HepG2 (cell line): Measurements from ENCODE around the gene LIM2. TPM values are rescaled to one million over a fixed set of nuclear protein-coding genes. Genes with fewer than 3 reads are reported as not detected.
A peak's percentile ranks its signal among the peaks of the same experiment; 100 is the strongest.

Experiments
- AKAP8 ChIP-seq: sonication (generic); formaldehyde crosslinking; IDR thresholded peaks from 2 replicates; pipeline ENCODE4 v1.5.1; 2020; ENCODE audit warnings: mild to moderate bottlenecking, missing genetic modification reagents
- ATF7 ChIP-seq, 2 experiments: fragments of 450-650 bp in 1 of 2; sonication (generic) in 1 of 2; formaldehyde crosslinking in 1 of 2; IDR thresholded peaks; 2 replicates each; pipeline versions ENCODE4 v1.4.0 to v1.6.1; 2016 to 2020; ENCODE audit warnings: antibody characterized with exemption in 1 of 2, mild to moderate bottlenecking in 1 of 2, missing genetic modification reagents in 1 of 2
- EZH2 ChIP-seq: conservative IDR thresholded peaks from 2 replicates; pipeline ENCODE4 v1.6.1; 2012; ENCODE audit warnings: mild to moderate bottlenecking, low read depth, low read length, moderate library complexity
- GZF1 ChIP-seq: sonication (generic); formaldehyde crosslinking; IDR thresholded peaks from 2 replicates; pipeline ENCODE4 v1.5.1; 2020; ENCODE audit warnings: mild to moderate bottlenecking, missing genetic modification reagents
- HES4 ChIP-seq: sonication (generic); formaldehyde crosslinking; IDR thresholded peaks from 2 replicates; pipeline ENCODE4 v1.9.0; 2021; ENCODE audit warnings: mild to moderate bottlenecking, missing genetic modification reagents, borderline replicate concordance
- IKZF4 ChIP-seq: sonication (generic); formaldehyde crosslinking; IDR thresholded peaks from 2 replicates; pipeline ENCODE4 v1.5.1; 2020; ENCODE audit warnings: borderline replicate concordance, mild to moderate bottlenecking, low read depth, missing genetic modification reagents; ENCODE audit errors: not compliant biosample characterization
- KLF12 ChIP-seq: sonication (generic); formaldehyde crosslinking; IDR thresholded peaks from 2 replicates; pipeline ENCODE4 v1.4.0; 2020; ENCODE audit warnings: missing genetic modification reagents, borderline replicate concordance
- MBD4 ChIP-seq: IDR thresholded peaks from 2 replicates; pipeline ENCODE4 v1.6.1; 2012; ENCODE audit warnings: low read length, inconsistent platforms, borderline replicate concordance
- NBN ChIP-seq: fragments of 450-650 bp; conservative IDR thresholded peaks from 2 replicates; pipeline ENCODE4 v1.6.1; 2017
- NFIC ChIP-seq: IDR thresholded peaks from 2 replicates; pipeline ENCODE4 v1.6.1; 2012; ENCODE audit warnings: mild to moderate bottlenecking, low read length, inconsistent platforms
- NR2C2 ChIP-seq: sonication (generic); formaldehyde crosslinking; IDR thresholded peaks from 2 replicates; pipeline ENCODE4 v1.4.0; 2020; ENCODE audit warnings: missing genetic modification reagents, mild to moderate bottlenecking, moderate library complexity, borderline replicate concordance
- PCBP1 ChIP-seq: fragments of 200-400 bp; formaldehyde crosslinking; IDR thresholded peaks from 2 replicates; pipeline ENCODE4 v1.6.1; 2017; ENCODE audit warnings: mild to moderate bottlenecking, low read depth, low read length, borderline replicate concordance
- PTBP1 ChIP-seq: fragments of 200-400 bp; formaldehyde crosslinking; IDR thresholded peaks from 2 replicates; pipeline ENCODE4 v1.6.1; 2018; ENCODE audit warnings: low read length, low read depth; ENCODE audit not compliant: poor library complexity, severe bottlenecking
- REXO4 ChIP-seq: sonication (generic); formaldehyde crosslinking; IDR thresholded peaks from 2 replicates; pipeline ENCODE4 v1.8.0; 2022; ENCODE audit warnings: missing genetic modification reagents, mild to moderate bottlenecking, borderline replicate concordance
- TMF1 ChIP-seq: sonication (generic); formaldehyde crosslinking; IDR thresholded peaks from 2 replicates; pipeline ENCODE4 v1.8.1; 2022; ENCODE audit warnings: low read depth, missing genetic modification reagents
- YEATS2 ChIP-seq: sonication (generic); formaldehyde crosslinking; IDR thresholded peaks from 2 replicates; pipeline ENCODE4 v1.4.0; 2020; ENCODE audit warnings: missing genetic modification reagents, borderline replicate concordance
- ZNF143 ChIP-seq: sonication (generic); formaldehyde crosslinking; IDR thresholded peaks from 2 replicates; pipeline ENCODE4 v1.4.0; 2020; ENCODE audit warnings: missing genetic modification reagents
- ZNF225 ChIP-seq: sonication (generic); formaldehyde crosslinking; IDR thresholded peaks from 2 replicates; pipeline ENCODE4 v1.4.0; 2020; ENCODE audit warnings: mild to moderate bottlenecking, missing genetic modification reagents
- ZNF235 ChIP-seq: sonication (generic); formaldehyde crosslinking; IDR thresholded peaks from 2 replicates; pipeline ENCODE4 v1.8.1; 2023; ENCODE audit warnings: mild to moderate bottlenecking, missing genetic modification reagents, borderline replicate concordance
- ZNF782 ChIP-seq: sonication (generic); formaldehyde crosslinking; IDR thresholded peaks from 2 replicates; pipeline ENCODE4 v1.4.0; 2020; ENCODE audit warnings: missing genetic modification reagents, mild to moderate bottlenecking, borderline replicate concordance
- polyA plus RNA-seq, 8 experiments: library from polyadenylated mRNA; depleted of rRNA in 3 of 8; stranded (reverse) in 7 of 8; unstranded in 1 of 8; fragments of >200 nt; fragmentation: Illumina TruSeq in 4 of 8; extraction: Trizol in 4 of 8; gene quantifications; 2 replicates each; pipeline versions ENCODE4 v1.2.1 to v1.2.3, GENCODE V29; 2011 to 2016; ENCODE audit warnings: low read depth in 4 of 8, missing spikeins in 1 of 8, mixed read lengths in 1 of 8; ENCODE audit not compliant: insufficient read depth in 1 of 8
- total RNA-seq, 5 experiments: library from RNA; depleted of rRNA; stranded (reverse); fragments of >200 nt; fragmentation: Illumina TruSeq; extraction: Trizol; gene quantifications; 2 replicates each; pipeline ENCODE4 v1.2.3, GENCODE V29; 2016; ENCODE audit warnings: low read depth in 1 of 5
- TF ChIP-seq, protein P1 (sequence below): sonication (generic); formaldehyde crosslinking; IDR thresholded peaks from 2 replicates; pipeline ENCODE4 v1.8.0; 2022; ENCODE audit warnings: missing genetic modification reagents, mild to moderate bottlenecking, borderline replicate concordance
- TF ChIP-seq, protein P2 (sequence below), 2 experiments: sonication (generic) in 1 of 2; formaldehyde crosslinking in 1 of 2; IDR thresholded peaks; 2 replicates each; pipeline versions ENCODE4 v1.4.0 to v1.6.1; 2016 to 2020; ENCODE audit warnings: borderline replicate concordance in 1 of 2, low read depth in 1 of 2, mild to moderate bottlenecking in 1 of 2, missing genetic modification reagents in 1 of 2
- TF ChIP-seq, protein P3 (sequence below): sonication (generic); formaldehyde crosslinking; IDR thresholded peaks from 2 replicates; pipeline ENCODE4 v1.8.0; 2022; ENCODE audit warnings: mild to moderate bottlenecking, missing genetic modification reagents, moderate library complexity
- TF ChIP-seq, protein P4 (sequence below): sonication (generic); formaldehyde crosslinking; IDR thresholded peaks from 2 replicates; pipeline ENCODE4 v1.4.0; 2020; ENCODE audit warnings: mild to moderate bottlenecking, missing genetic modification reagents

The LIM2 gene
- total and polyA plus RNA-seq, 2 of the 13 experiments (the other 11 are each of a cell fraction or from before 2014, with no cell fraction given), result 1.3 TPM; not detected in 1

DNA sequence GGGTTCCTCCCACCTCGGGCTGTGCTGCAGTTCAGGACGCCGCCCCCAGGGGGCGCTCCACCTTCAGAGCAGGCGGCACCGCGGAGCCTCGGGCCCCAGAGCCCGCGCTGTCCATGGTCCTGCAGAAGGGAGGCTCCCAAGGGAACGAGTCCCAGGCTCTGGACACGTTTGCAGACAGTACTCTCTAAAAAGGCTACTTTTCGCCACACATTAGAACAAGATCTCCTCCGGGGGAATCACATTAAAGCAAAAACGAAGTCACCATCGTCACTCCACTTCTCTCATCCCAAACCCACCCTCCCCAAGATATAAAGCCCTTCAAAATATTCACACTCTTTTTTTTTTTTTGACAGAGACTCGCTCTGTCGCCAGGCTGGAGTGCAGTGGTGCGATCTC is 34.3 kb upstream of the LIM2 start (continued):
- TF ChIP-seq, protein P1, sequence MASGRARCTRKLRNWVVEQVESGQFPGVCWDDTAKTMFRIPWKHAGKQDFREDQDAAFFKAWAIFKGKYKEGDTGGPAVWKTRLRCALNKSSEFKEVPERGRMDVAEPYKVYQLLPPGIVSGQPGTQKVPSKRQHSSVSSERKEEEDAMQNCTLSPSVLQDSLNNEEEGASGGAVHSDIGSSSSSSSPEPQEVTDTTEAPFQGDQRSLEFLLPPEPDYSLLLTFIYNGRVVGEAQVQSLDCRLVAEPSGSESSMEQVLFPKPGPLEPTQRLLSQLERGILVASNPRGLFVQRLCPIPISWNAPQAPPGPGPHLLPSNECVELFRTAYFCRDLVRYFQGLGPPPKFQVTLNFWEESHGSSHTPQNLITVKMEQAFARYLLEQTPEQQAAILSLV, result peak; percentile 77
- TF ChIP-seq, protein P2, sequence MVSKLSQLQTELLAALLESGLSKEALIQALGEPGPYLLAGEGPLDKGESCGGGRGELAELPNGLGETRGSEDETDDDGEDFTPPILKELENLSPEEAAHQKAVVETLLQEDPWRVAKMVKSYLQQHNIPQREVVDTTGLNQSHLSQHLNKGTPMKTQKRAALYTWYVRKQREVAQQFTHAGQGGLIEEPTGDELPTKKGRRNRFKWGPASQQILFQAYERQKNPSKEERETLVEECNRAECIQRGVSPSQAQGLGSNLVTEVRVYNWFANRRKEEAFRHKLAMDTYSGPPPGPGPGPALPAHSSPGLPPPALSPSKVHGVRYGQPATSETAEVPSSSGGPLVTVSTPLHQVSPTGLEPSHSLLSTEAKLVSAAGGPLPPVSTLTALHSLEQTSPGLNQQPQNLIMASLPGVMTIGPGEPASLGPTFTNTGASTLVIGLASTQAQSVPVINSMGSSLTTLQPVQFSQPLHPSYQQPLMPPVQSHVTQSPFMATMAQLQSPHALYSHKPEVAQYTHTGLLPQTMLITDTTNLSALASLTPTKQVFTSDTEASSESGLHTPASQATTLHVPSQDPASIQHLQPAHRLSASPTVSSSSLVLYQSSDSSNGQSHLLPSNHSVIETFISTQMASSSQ (IDR thresholded peaks at IDR 0.05; ENCODE audit: low read depth), result no peak
- TF ChIP-seq, protein P2 (CRISPR knock-in tag; IDR thresholded peaks at IDR 0.05; ENCODE audit: borderline replicate concordance), result peak; percentile 23; the same call in 1 of the 2 replicates
- peak; percentile 97 for TF ChIP-seq IKZF4 (CRISPR knock-in tag)
- peak; percentile 93; the same call in 1 of the 2 replicates for TF ChIP-seq ZNF235
- TF ChIP-seq PTBP1, result no peak
- peak; percentile 62; the same call in 1 of the 2 replicates for TF ChIP-seq REXO4 (CRISPR knock-in tag)
- TF ChIP-seq AKAP8 (CRISPR knock-in tag), result no peak
- no peak for TF ChIP-seq NBN
- TF ChIP-seq, protein P3, sequence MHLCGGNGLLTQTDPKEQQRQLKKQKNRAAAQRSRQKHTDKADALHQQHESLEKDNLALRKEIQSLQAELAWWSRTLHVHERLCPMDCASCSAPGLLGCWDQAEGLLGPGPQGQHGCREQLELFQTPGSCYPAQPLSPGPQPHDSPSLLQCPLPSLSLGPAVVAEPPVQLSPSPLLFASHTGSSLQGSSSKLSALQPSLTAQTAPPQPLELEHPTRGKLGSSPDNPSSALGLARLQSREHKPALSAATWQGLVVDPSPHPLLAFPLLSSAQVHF (CRISPR knock-in tag), result 0 out of 2 replicates have a peak, but pooled peaks have one; percentile 23
- TF ChIP-seq YEATS2 (CRISPR knock-in tag), result peak; percentile 78; the same call in 1 of the 2 replicates
- no peak for TF ChIP-seq MBD4
- peak; percentile 51; the same call in 1 of the 2 replicates for TF ChIP-seq ZNF143 (CRISPR knock-in tag)
- TF ChIP-seq HES4 (CRISPR knock-in tag), result peak; percentile 99
- peak; percentile 94 for TF ChIP-seq KLF12
- TF ChIP-seq EZH2, result no peak
- no peak for TF ChIP-seq ATF7 (IDR thresholded peaks at IDR 0.05)
- TF ChIP-seq ATF7 (CRISPR knock-in tag; IDR thresholded peaks at IDR 0.05), result no peak
- peak; percentile 90 for TF ChIP-seq ZNF782 (CRISPR knock-in tag)
- TF ChIP-seq NFIC, result no peak
- TF ChIP-seq ZNF225 (CRISPR knock-in tag), result peak; percentile 98
- peak; percentile 46; the same call in 1 of the 2 replicates for TF ChIP-seq NR2C2 (CRISPR knock-in tag)
- TF ChIP-seq TMF1 (CRISPR knock-in tag), result peak; percentile 99
- TF ChIP-seq PCBP1, result no peak
- peak; percentile 87 for TF ChIP-seq GZF1 (CRISPR knock-in tag)
- TF ChIP-seq, protein P4, sequence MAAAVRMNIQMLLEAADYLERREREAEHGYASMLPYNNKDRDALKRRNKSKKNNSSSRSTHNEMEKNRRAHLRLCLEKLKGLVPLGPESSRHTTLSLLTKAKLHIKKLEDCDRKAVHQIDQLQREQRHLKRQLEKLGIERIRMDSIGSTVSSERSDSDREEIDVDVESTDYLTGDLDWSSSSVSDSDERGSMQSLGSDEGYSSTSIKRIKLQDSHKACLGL (CRISPR knock-in tag), result peak; percentile 94
